HG03280 (cell line): ENCODE results near the gene PHETA1.
"Not testable (repeated sequence)": the region's sequence is repeated elsewhere in the genome, so short reads cannot be mapped to it uniquely, and the experiment has no call there.

Experiments used
- ATAC-seq: cut with Tn5 transposase; IDR thresholded peaks from one replicate; pipeline ENCODE4 v1.9.1; 2021; ENCODE audit warnings: mild to moderate bottlenecking, moderate library complexity; ENCODE audit not compliant: unreplicated experiment

Gene PHETA1

DNA sequence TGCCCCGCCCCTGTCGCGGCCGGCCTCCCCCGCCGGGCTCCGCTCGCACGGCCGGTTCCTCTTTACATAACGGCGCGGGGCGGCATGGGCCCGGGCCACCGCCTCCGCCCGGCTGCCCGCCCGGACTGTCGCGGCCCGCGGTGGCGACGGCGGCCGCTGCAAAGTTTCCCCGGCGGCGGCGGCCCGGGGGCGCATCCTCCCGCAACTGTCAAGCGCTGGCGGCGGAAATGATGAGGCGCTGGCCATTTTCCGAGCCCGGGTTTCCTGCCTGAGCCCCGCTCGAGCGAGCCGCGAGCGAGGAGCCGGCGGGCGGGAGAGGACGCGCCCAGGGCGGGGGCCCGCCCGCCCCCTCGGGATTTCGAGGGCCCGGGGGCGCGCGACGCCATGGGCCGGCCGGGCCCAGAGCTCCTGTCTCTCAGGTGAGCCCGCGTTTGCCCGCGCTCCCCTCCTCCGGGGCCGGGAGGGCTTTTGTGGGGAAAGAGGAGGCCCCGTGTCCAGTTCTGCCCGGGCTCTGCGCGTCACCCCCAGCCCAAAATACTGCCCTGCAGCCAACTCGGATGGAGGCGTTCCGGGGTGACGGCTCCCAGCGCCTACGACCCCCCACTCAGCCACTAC lies 37.1 kb upstream of the PHETA1 start, which contains the start of gene SH2B3:
Gene SH2B3 (plus strand): TSS at position 65 of the 615 bp plus-strand sequence. CDS start 12,223 bp downstream, outside the sequence.
- peak; percentile 13 for ATAC-seq

DNA sequence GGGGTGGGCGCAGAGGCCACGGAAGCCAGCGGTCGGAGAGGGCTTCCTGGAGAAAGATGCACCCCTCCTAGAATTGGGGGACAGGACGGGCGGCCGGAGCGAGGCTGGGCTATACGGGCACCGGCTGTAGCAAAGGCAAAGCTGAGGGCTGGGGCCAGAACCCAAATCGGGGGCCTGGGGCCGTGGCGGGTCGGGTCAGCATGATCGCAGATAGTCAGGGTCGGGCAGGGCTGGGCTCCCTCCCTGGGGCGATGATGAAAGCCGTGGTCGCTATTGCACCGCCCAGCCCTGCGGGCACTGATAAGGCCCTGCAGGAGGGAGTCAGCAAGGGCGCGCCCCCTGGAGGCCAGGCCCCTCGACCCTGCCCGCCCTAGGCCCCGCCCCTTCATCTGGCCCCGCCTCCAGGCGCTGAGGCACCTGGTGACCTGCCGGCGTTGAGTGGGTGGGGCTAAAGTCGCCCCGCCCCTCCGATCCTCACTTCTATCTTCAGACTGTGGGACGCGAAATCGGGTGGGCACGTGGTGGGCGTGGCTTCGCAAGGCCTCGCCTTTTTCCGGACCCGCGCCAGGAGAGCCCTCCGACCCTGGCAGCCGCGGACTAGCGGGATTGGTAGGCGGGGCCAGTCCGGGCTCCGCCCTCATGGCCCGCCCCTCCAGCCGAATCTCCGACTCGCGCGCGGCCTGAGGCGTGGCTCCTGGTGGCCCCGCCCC lies 36.4 kb upstream of the PHETA1 start:
- peak; percentile 58 for ATAC-seq

DNA sequence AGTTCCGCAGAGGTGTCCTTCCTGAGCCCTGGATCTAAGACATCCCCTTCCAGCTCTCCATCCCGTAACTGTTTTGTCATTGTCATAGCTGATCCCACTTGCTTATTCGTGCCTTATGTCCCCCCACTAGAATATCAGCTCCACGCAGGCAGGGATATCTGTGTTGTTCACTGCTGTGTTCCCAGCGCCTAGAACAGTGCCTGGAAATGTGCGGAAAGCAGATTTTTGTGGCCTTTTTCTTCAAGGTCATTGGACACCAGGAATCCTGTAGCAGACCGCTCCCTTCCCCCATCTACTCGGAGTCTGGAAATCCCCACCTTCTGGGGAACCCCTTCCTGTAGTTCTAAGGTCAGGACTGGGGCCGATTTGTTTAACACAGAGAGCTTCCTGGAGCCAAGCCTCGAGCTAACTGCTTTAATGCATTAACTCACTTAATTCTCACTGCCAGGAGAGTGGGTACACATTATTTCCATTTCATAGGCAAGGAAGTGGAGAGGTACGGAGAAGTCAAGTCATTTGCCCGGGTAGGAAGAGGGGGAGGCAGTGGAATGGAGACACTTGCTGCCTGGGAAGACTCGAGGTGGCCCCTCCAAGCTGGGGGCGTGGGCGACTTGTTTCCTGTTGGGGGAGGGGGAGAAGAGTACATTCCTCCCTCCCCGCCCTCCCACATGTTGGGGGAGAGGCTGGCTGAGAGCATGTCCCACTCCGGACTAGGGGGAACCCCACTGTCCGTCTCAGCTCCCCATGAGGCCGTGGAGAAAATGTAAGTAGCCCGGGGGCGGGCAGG lies 35.7 kb upstream of the PHETA1 start:
- ATAC-seq, result peak; percentile 0

DNA sequence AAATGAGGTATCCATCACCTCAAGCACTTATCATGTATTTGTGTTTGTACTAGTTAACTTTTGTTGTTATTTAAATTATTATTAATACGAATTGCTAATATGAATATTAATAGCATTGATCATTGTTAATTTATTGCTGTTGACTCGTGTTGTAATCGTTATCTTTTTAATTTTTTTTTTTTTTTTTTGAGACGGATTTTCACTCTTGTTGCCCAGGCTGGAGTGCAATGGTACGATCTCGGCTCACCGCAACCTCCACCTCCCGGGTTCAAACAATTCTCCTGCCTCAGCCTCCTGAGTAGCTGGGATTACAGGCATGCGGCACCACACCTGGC lies 33.6 kb upstream of the PHETA1 start:
- ATAC-seq, result not testable (repeated sequence)

DNA sequence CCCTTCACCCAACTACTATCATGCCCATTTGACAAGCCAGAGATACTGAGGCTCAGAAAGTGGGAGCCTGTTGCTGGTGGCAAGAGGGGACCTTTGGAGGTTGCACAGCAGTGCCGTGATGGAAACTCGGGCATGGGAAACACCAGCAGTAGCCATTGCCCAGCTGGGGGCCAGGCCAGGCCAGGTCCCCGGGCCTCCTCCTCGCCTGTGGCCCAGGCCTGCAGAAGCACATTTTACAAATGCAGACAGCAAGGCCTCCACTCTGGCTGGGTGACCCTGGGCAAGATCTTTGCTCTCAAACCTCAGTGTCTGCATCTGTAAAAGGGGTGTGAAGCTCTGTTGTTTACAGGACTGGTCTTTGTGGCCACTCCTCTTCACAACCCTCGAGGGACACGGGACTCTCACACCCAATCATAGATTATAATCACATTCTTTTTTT lies 32.3 kb upstream of the PHETA1 start:
- ATAC-seq, result no peak

DNA sequence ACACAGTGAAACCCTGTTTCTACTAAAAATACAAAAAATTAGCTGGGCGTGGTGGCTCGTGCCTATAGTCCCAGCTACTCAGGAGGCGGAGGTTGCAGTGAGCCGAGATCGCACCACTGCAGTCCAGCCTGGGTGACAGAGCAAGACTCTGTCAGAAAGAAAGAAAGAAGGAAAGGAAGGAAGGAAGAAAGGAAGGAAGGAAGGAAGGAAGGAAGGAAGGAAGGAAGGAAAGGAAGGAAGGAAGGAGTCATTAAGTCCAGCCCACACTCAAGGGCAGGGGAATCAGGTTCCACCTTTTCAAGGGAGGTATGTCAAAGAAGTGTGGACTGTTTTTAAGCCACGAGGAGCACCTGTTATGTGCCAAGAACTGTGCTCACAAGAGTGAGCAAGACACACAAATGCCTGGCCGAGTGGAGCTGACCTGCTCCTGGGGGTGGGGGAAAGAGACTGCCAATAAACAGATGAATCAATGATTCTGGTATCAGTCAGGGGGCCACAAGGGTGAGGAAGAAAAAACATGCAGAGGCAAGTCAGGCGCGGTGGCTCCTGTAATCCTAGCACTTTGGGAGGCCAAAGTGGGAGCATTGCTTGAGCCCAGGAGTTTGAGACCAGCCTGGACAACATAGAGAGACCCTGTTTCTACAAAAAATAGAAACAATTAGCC lies 31.0 kb upstream of the PHETA1 start:
- not testable (repeated sequence) for ATAC-seq

DNA sequence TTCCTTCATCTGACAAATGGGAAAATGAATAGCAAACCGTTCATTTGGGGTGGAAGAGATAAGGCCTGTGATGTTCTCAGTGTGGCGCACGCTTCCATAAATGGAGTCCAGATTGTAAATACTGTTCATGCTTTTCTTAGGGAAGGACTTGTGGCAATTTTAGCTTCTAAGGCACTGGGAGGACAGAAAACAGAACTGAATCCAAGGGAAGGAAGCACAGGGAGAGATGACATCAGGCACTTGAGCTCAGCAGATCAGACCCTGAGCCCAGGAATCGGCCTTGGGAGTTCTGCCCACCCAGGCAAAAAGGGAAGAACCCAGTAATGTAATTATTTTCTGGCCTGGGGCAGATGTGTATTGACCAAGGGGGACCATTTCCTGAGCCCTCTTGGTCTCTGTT lies 29.6 kb upstream of the PHETA1 start:
- no peak for ATAC-seq

DNA sequence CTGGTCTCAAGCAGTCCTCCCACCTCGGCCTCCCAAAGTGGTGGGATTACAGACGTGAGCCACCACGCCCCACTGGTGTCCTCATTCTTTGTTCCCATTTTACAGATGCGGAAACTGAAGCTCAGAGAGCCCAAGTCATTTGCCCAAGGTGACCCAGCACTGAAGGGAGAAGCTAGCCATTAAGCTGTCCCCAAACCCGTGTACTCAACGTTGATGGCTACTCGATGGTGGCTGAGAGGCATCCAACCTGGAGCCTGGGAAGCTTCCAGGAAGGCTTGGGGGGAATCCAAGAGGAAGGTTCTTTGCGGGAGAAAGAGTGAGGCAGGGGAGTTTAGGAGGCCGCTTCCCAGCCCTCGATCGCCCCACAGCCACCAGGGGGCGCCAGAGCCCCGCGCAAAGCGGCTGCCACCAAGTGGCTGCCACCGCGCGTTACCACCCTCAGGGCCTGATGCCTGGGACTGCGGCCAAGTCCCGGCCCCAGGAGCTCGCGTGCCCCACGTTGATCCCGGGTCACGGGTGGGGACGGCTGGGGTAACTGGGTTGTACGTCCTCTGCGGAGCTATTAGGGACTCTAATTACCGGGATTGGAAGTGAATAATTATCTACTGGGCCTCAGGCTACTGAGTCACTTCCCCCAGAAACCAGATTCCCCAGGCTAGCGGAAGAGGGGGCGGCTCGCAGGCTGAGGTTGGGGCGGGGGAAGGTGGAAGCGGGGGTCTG lies 28.0 kb upstream of the PHETA1 start:
- ATAC-seq, result peak; percentile 61

DNA sequence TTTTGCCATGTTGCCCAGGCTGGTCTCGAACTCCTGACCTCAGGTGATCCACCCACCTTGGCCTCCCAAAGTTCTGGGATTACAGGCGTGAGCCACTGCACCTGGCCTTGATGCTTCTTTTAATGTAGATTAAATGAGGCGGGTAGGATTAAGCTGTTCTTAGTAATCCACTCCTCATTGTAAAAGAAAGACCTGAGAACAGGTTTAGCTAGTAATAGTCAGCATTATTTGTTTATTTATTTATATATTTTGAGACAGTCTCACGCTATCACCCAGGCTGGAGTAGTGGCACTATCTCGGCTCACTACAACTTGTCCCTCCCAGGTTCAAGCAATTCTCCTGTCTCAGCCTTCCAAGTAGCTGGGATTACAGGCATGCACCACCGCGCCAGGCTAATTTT lies 27.4 kb upstream of the PHETA1 start:
- not testable (repeated sequence) for ATAC-seq

DNA sequence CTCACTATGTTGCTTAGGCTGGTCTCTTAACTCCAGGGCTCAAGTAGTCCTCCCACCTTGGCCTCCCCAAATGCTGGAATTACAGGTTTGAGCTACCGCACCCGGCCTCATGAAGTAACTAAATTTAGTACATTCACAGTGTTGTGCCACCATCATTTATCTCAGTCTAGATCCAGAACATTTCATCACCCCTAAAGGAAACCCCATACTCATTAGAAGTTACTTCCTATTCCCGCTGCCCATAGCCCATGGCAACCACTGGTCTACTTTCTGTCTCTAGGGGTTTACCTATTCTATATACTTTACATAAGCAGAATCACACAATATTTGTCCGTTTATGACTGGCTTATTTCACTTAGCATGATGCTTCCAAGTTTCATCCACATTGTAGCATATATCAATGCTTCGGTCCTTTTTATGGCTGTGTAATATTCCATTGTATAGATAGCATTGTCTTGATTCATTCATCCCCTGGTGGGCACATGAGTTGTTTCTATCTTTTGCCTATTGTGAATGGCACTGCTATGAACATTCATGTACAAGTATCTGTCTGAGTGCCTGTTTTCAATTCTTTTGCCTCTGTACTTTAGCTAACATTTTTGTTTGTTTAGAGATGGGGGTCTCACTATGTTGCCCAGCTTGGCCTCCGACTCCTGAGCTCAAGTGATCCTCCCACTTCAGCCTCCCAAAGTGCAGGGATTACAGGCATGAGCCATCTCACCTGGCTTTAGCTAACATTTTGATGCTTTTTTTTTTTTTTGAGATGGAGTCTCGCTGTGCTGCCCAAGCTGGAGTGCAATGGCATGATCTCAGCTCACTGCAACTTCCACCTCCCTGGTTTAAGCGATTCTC lies 26.7 kb upstream of the PHETA1 start:
- no peak for ATAC-seq

DNA sequence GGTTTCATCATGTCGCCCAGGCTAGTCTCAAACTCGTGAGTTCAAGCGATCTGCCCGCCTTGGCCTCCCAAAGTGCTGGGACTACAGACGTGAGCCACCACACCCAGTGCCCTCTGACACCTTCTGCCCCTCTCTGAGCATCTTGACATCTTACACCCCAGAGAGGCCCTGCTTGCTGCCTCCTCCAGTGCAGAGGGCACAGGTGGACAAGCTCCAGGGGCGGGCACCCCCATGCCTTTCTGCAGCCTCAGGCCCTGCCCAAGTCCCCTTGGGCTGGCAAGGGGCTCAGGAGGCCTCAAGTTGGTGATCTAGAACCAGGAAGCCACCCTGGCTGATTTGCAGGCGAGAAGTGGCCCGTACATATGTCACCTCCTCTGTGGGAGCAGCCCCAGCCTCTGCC lies 25.6 kb upstream of the PHETA1 start:
- no peak for ATAC-seq

DNA sequence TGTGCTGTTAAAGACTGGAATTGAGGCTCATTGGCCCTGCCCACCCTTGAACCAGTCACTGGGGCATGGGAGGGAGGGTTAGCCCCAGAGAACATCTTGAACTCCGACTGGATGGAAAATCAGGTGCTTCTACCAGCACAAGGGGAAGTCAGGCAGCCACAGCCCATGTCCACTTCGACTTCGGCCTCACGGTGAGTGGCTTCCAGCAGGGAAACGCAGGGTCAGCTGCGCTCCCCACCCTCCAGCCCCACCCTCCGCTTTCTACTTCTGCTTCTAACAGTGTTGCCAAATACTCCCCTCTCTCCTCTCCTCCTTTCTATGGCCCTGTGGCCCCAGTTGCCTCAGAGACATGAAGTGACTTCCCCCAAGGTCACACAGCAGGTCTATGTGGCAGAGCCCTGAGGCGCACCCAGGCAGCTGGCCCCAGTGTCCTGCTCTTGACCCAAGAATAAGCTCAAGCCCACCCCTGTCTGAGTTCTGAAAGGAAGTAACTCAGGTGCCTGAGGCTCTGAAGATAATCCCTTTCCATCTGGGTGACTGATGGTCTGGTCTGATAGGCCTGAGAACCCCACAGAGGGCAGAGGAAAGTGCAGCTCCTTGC lies 24.9 kb upstream of the PHETA1 start:
- no peak for ATAC-seq

DNA sequence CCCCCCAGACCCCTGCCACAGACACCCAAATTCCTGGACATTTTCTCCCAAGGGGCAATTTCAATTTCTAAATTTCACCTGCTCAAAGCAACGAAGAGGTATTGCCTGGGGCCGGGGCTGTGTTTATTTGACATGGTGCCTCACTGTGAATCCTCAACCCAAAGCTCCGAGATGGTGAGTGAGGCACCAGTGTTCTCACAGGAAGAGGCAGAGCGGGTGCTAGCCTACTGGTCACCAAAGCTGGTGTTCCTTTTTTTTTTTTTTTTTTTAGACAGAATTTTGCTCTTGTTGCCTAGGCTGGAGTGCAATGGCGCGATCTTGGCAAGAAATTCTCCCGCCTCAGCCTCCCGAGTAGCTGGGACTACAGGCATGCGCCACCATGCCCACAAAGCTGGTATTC lies 22.0 kb upstream of the PHETA1 start:
- ATAC-seq, result no peak

DNA sequence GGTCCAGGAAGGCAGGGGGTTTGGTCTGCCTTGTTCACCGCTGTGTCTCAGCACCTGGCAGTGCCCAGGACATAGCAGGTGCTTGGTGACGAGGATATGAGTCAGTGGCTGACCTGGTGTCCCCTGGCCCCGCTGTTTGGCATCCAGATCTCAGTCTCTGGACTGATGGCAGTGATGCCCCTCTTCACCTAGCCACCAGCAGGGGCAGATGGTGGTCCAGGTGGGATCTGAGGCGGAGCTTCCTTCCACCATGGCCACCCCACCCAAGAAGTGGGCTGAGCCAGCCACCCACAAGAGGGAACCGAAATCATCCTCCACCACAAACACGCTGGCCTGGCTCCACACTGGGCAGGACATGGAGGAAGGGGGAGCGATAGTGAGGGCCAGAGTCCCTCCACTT lies 20.7 kb upstream of the PHETA1 start:
- no peak for ATAC-seq

DNA sequence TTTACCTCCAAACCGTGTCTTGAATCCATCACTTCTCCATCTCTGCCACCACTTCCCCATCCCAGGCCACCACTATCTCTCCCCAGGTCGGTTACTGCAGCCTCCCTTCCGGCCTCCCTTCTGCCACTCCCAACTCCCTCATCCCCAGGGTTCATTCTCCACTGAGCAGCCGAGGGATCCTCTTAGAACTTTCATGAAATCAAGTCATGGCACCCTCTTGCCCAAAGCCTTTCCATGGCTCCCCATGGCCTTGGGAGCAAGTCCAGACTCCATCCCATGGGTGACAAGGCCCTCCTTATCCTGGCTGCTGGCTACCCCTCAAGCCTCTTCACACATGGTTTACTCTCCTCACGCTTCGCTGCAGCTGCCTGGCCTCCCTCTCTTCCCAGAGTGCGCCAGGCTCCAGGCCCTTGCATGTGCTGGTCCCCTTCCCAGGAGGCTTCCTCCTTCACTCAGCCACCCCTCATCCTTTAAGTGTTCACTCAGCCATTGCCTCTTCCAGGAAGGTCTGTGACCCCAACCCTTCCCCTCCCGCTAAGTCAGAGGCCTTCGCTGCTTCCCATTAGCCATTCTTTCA lies 18.9 kb upstream of the PHETA1 start:
- ATAC-seq, result no peak

DNA sequence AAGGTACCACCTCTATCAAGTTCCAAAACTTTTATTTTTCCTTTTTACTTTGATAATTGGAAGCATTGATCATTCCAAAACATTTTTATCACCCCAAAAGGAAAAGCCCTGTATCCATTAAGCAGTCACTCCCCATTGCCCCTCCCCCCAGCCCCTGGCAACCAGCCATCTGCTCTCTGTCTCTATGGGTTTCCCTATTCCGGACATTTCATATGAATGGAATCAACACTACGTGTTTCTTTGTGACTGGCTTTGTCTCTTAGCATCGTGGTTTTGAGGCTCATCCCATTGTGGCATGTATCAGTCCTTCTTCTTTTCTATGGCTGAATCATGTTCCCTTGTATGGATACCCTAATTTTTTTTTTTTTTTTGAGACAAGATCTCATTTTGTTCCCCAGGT lies 18.0 kb upstream of the PHETA1 start:
- ATAC-seq, result no peak

DNA sequence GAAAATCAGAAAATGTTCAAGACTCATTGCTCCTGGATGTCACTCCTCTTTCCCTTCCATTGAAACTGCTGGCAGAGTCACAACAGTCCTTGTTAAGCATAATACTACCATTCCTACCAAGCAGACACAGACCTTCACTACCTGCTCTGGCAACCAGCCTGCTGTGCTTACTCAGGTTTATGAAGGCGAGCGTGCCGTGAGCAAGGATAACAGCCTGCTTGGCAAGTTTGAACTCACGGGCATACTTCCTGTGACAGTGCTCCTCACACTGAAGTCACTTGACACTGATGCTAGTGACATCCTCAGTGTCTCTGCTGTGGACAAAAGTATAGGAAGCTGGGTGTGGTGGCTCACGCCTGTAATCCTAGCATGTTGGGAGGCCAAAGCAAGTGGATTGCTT lies 15.7 kb upstream of the PHETA1 start:
- ATAC-seq, result no peak

DNA sequence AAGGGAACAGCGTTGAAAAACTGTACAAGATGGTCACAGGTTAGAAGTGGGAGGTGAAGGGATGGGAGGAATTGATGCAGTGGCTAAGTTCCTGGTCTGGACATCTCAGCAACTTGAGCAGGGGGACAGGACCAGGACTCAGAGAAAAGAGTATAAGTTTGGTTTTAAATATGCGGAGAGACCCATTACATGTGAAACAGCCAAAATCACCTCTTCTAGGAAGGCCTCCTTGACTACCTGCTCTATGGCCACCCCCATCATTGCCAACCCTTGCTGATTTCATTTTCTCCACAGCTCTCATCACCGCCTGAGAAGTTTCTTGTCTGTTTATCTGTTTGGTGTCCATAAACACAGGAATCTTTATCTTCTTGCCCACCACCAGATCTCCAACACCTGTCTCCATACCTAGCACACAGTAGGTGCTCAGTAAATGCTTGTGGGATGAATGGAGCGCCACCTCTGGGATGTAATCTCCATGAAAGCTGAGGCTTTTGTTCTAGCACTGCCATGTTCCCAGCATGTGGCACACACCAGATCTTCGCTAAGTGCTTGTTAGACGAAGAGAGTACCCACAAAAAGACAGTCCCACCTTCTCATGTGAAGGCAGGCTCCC lies 11.2 kb upstream of the PHETA1 start:
- no peak for ATAC-seq

DNA sequence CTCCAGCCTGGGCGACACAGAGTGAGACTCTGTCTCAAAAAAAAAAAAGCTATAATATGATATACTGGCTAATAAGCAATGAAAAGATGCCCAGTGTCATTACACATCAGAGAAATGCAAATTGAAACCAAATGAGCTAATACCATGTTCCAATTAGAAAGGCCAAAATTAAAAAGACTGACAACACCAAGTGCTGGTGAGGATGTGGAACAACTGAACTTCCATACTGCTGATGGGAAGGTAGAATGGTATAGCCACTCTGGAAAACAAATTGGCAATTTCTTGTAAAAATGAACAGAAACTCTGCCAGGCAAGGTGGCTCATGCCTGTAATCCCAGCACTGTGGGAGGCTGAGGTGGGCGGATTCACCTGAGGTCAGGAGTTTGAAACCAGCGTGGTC lies 8.5 kb upstream of the PHETA1 start:
- ATAC-seq, result no peak
